Vagina (tissue), 2 donors: ENCODE measurements around the gene RAB3IP.

ENCODE experiments used
- CTCF ChIP-seq, 3 experiments: fragments of 450-650 bp in 2 of 3; fragments of 200-600 bp in 1 of 3; sonication (generic) in 1 of 3; IDR thresholded peaks; one replicate each; pipeline ENCODE4 v1.5.1; 2017 to 2019; ENCODE audit warnings: antibody characterized with exemption in 3 of 3, mild to moderate bottlenecking in 2 of 3, moderate library complexity in 2 of 3
- POLR2A ChIP-seq, 2 donors: fragments of 450-650 bp; IDR thresholded peaks; one replicate each; pipeline ENCODE4 v1.6.1; 2017; ENCODE audit warnings: antibody characterized with exemption in 2 of 2, mild to moderate bottlenecking in 2 of 2, moderate library complexity in 2 of 2
- POLR2AphosphoS5 ChIP-seq, 2 donors: sonication (generic); formaldehyde crosslinking; IDR thresholded peaks; one replicate each; pipeline ENCODE4 v1.9.0; 2017; ENCODE audit warnings: antibody characterized with exemption in 2 of 2, mild to moderate bottlenecking in 2 of 2, low read depth in 1 of 2; ENCODE audit not compliant: insufficient read depth in 1 of 2

GRCh38 chr12:69822201-69822860, 83.7 kb downstream of the RAB3IP start:
- no peak for TF ChIP-seq POLR2A (IDR thresholded peaks at IDR 0.05)
- no peak for TF ChIP-seq POLR2AphosphoS5 (IDR thresholded peaks at IDR 0.05; ENCODE audit: insufficient read depth in 1 of 2, low read depth in 1 of 2)
- TF ChIP-seq CTCF (IDR thresholded peaks at IDR 0.05): no peak
